ENCODE results near the gene PPFIA4. TPM values are rescaled to one million over a fixed set of nuclear protein-coding genes. Genes with fewer than 3 reads are reported as not detected.
A peak's percentile ranks its signal among the peaks of the same experiment; 100 is the strongest.

The PPFIA4 gene
- total and polyA plus RNA-seq, 9 of the 15 experiments (the other 6 are each of a cell fraction or from before 2014, with no cell fraction given) = 0.07 to 12.0 (median 0.70) TPM

- TF ChIP-seq E2F5 (CRISPR knock-in tag; IDR thresholded peaks at IDR 0.05) (no peak), ZBTB8A (IDR thresholded peaks at IDR 0.05; ENCODE audit: partially characterized antibody) (no peak), WHSC1 (IDR thresholded peaks at IDR 0.05; ENCODE audit: low read length) (no peak), ZBTB34 (CRISPR knock-in tag; IDR thresholded peaks at IDR 0.05) (no peak), ZBTB17 (CRISPR knock-in tag; IDR thresholded peaks at IDR 0.05) (no peak), CCNT2 (IDR thresholded peaks at IDR 0.05; ENCODE audit: borderline replicate concordance, extremely low read depth, insufficient read length, low read depth, low read length) (no peak), EWSR1 (IDR thresholded peaks at IDR 0.05; ENCODE audit: borderline replicate concordance, low read depth, partially characterized antibody) (no peak), RCOR1 (IDR thresholded peaks at IDR 0.05; ENCODE audit: borderline replicate concordance in 1 of 2, low read depth in 2 of 2, low read length in 2 of 2) (peak in 1 of 2 experiments; percentile 39; a peak in 1 of 4 replicates), ZNF24 (IDR thresholded peaks at IDR 0.05) (peak; percentile 43; the same call in 1 of the 2 replicates), ZNF583 (CRISPR knock-in tag; IDR thresholded peaks at IDR 0.05) (no peak), CHD4 (IDR thresholded peaks at IDR 0.05; ENCODE audit: insufficient read depth, insufficient replicate concordance, low read depth, low read length, poor library complexity, severe bottlenecking) (no peak), FOXP4 (CRISPR knock-in tag; IDR thresholded peaks at IDR 0.05; ENCODE audit: borderline replicate concordance) (no peak), ZNF586 (CRISPR knock-in tag; conservative IDR thresholded peaks at IDR 0.05) (no peak), HCFC1 (IDR thresholded peaks at IDR 0.05; ENCODE audit: low read depth, low read length) (peak; percentile 18; the same call in 1 of the 2 replicates), MCM7 (IDR thresholded peaks at IDR 0.05) (no peak), STAG1 (CRISPR knock-in tag; IDR thresholded peaks at IDR 0.05; ENCODE audit: borderline replicate concordance) (peak; percentile 87), ZNF124 (CRISPR knock-in tag; IDR thresholded peaks at IDR 0.05) (no peak), RREB1 (CRISPR knock-in tag; IDR thresholded peaks at IDR 0.05) (no peak)
Observed at GRCh38 chr1:203038891-203039608, 12.8 kb downstream of the PPFIA4 start (continued).
